ENCODE data around the gene NAGK.
"Not testable (repeated sequence)": the region's sequence is repeated elsewhere in the genome, so short reads cannot be mapped to it uniquely, and the experiment has no call there.

- TF ChIP-seq CTCF (IDR thresholded peaks at IDR 0.05; ENCODE audit: low read depth, low read length, missing input control); HNF4G (IDR thresholded peaks at IDR 0.05); REST (IDR thresholded peaks at IDR 0.05); GABPA (IDR thresholded peaks at IDR 0.05 in 1 of 2, conservative IDR thresholded peaks at IDR 0.05 in 1 of 2); ATF3 (IDR thresholded peaks at IDR 0.05); YY1 (IDR thresholded peaks at IDR 0.05); TAF1 (conservative IDR thresholded peaks at IDR 0.05); MAX (IDR thresholded peaks at IDR 0.05); SP1 (IDR thresholded peaks at IDR 0.05); RAD21 (IDR thresholded peaks at IDR 0.05); FOXA1 (IDR thresholded peaks at IDR 0.05); JUND (IDR thresholded peaks at IDR 0.05); HNF4A (conservative IDR thresholded peaks at IDR 0.05): not testable (repeated sequence)
Measured at GRCh38 chr2:71083752-71084312, 15.4 kb downstream of the NAGK start.
